Non-pigmented ciliary epithelial cell (primary cell): ENCODE measurements around the gene PLCB1.
"Not testable (repeated sequence)": the region's sequence is repeated elsewhere in the genome, so short reads cannot be mapped to it uniquely, and the experiment has no call there.

ENCODE experiments used
- DNase-seq: peaks from one replicate; pipeline ENCODE4 v3.0.0-alpha.2; 2010; ENCODE audit warnings: low read depth

PLCB1 gene

GRCh38 chr20:8608470-8608869 lies 476.4 kb downstream of the PLCB1 start:
- DNase-seq: no peak

GRCh38 chr20:8616792-8617191 lies 484.7 kb downstream of the PLCB1 start:
- no peak for DNase-seq

- no peak for DNase-seq
Observed at GRCh38 chr20:8621001-8621400, 488.9 kb downstream of the PLCB1 start.

GRCh38 chr20:8624046-8624445 lies 492.0 kb downstream of the PLCB1 start:
- DNase-seq: no peak

GRCh38 chr20:8624616-8625015 lies 492.6 kb downstream of the PLCB1 start:
- DNase-seq: no peak

- no peak for DNase-seq
Observed at GRCh38 chr20:8627340-8628004, 495.4 kb downstream of the PLCB1 start.

- DNase-seq: no peak
Observed at GRCh38 chr20:8631271-8631670, 499.2 kb downstream of the PLCB1 start.

GRCh38 chr20:8633366-8633765 lies 501.3 kb downstream of the PLCB1 start:
- peak; percentile 4 for DNase-seq

- DNase-seq: no peak
Observed at GRCh38 chr20:8635048-8635572, 503.0 kb downstream of the PLCB1 start.

GRCh38 chr20:8635837-8636236 lies 503.8 kb downstream of the PLCB1 start:
- no peak for DNase-seq

GRCh38 chr20:8639112-8639778 lies 507.2 kb downstream of the PLCB1 start:
- no peak for DNase-seq

GRCh38 chr20:8640461-8640860 lies 508.4 kb downstream of the PLCB1 start:
- DNase-seq: no peak

- DNase-seq: no peak
Observed at GRCh38 chr20:8642247-8642646, 510.2 kb downstream of the PLCB1 start.

GRCh38 chr20:8644468-8644867 lies 512.4 kb downstream of the PLCB1 start:
- not testable (repeated sequence) for DNase-seq

GRCh38 chr20:8645326-8645725 lies 513.3 kb downstream of the PLCB1 start:
- DNase-seq: no peak

- no peak for DNase-seq
Observed at GRCh38 chr20:8646033-8646441, 514.0 kb downstream of the PLCB1 start.

GRCh38 chr20:8646716-8647115 lies 514.6 kb downstream of the PLCB1 start:
- DNase-seq: peak; percentile 42

GRCh38 chr20:8647961-8648441 lies 515.9 kb downstream of the PLCB1 start:
- no peak for DNase-seq

- no peak for DNase-seq
Observed at GRCh38 chr20:8648466-8648865, 516.4 kb downstream of the PLCB1 start.

GRCh38 chr20:8652396-8652795 lies 520.3 kb downstream of the PLCB1 start:
- DNase-seq: no peak

- no peak for DNase-seq
Observed at GRCh38 chr20:8654486-8654885, 522.4 kb downstream of the PLCB1 start.

- DNase-seq: no peak
Observed at GRCh38 chr20:8656335-8656734, 524.3 kb downstream of the PLCB1 start.

- DNase-seq: no peak
Observed at GRCh38 chr20:8657664-8658063, 525.6 kb downstream of the PLCB1 start.
